Measurements from ENCODE around the gene DHX58.

- TF ChIP-seq MAX (IDR thresholded peaks at IDR 0.05) (peak; percentile 39), CTCF (IDR thresholded peaks at IDR 0.05; ENCODE audit: low read depth, low read length, missing input control) (no peak), RAD21 (IDR thresholded peaks at IDR 0.05) (peak in 1 of 2 donors; percentile 51)
These were observed at the start of gene DHX58 for GRCh38 chr17:42112552-42113176.
